22Rv1 (cell line): ENCODE measurements around the gene PNP.

Experiments used
- CTCF ChIP-seq: fragments of 450-650 bp; IDR thresholded peaks from 2 replicates; pipeline ENCODE4 v1.5.1; 2017; ENCODE audit warnings: mild to moderate bottlenecking
- ZFX ChIP-seq: fragments of 450-650 bp; IDR thresholded peaks from 2 replicates; pipeline ENCODE4 v1.6.1; 2017; ENCODE audit warnings: antibody characterized with exemption, borderline replicate concordance

DNA sequence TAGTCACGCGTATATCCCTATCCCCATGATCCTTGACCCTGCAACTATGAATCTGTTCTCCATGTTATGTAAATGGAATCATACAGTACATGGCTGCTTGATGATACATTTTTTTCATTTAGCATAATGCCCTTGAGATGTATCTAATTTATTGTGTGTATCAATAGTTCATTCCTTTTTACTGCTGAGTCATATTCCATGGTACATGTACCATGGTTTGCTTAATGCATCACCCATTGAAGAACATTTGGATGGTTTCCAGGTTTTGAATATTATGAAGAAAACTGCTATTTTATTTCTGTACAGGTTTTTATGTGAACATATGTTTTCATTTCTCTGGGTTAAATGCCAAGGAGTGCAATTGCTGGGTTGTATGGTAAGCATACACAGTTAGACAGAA, 32.1 kb downstream of the PNP start:
- no peak for TF ChIP-seq CTCF
- no peak for TF ChIP-seq ZFX
